T-helper 2 cell treated with Interferon-gamma antibody and Interleukin-4, amounts not matched to agents 100 ng/mL and 5 ng/mL, for 36 hours (primary cell): Measurements from ENCODE around the gene SND1. TPM values are rescaled to one million over a fixed set of nuclear protein-coding genes. Genes with fewer than 3 reads are reported as not detected.

Experiments used
- intact Hi-C: fragments of 100-400 bp; cut with micrococcal nuclease; formaldehyde crosslinking; loops from one replicate; pipeline ENCODE4 v1.15.1; 2023
- total RNA-seq: library from RNA; stranded (reverse); gene quantifications from 2 replicates; pipeline ENCODE4 v1.2.3, GENCODE V29; 2022

The SND1 gene
- total RNA-seq, 1 donor from 2014 or later = 275 TPM

DNA sequence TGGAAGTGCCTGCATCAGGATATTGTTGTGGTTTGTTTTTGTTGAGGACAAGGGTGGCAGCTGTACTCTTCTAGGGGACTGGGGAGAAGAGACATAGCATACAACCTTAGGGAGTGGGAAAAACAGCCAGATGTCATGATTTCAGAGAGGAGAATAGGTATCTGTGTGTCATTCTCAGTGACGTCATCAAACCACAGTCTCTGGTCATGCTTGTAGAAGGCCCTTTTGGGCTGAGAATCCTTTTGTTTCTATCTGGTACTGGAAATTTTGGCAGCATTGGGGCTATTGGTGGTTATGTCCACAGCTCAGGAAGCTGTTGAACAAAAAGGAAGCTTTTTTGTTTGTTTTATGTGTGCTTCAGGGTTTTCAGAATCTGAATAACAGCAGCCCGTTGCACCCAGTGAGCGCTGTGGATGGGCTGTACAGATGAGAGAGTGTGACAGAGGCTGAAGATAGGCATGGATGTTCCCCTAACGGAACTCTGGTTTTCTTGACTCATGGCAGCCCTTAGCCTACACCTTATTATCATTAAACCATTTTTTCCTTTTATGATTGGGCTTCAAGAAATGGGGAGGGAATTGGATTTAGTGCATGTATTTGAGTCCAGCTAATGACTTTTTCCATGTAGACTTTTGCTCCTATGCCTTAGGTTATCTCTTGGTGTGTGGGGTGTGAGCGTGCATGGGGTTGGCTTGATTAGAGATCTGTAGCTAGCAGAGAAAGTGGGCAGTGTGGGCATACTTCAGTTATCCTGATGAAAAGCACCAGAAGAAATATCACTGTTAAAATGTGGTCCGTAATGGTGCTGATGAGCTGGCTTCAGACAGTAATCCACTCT is 65.7 kb downstream of the SND1 start:
- intact Hi-C loops = no loop called here

DNA sequence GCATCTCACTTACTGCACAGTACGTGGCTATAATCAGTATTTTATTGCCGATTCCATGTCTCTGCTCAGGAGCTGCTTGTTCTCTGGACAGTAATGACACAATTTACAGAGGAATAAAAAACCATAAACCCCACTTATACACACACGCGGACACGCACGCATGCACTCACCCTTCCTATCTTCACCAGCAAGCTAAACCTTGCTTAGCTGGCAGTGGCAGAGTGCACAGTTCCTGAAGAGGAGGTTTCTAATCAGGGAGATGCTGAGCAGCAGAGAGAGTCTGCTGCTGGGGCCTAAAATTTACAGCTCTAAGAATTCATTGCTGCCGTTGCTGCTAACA is 66.3 kb downstream of the SND1 start:
- intact Hi-C loops = no loop called here

- intact Hi-C loops = no loop called here
Measured at GRCh38 chr7:127726476-127726875, 74.5 kb downstream of the SND1 start.

GRCh38 chr7:127730658-127731276 is 78.8 kb downstream of the SND1 start:
- intact Hi-C loops = no loop called here

- intact Hi-C loops = no loop called here
Measured at GRCh38 chr7:127731431-127732080, 79.6 kb downstream of the SND1 start.

DNA sequence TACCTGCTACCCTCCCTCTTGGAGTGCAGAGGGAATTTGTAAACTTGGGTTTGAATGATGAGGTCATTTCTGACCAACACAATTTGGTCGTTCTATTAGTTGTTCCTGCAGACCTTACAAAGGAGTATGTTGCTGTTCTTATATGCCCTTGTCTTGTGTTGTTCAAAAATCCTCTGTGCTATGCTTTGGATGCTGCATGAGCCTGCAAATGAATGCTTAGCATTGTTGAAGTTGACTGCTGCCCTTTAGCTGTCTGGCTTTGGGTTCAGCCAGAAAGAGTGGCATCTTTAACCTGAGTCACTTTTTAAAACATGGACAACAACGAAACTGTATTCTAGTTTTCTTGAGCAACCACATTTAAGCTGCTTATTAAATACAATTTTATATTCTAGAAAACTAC is 80.3 kb downstream of the SND1 start:
- intact Hi-C loops = no loop called here

DNA sequence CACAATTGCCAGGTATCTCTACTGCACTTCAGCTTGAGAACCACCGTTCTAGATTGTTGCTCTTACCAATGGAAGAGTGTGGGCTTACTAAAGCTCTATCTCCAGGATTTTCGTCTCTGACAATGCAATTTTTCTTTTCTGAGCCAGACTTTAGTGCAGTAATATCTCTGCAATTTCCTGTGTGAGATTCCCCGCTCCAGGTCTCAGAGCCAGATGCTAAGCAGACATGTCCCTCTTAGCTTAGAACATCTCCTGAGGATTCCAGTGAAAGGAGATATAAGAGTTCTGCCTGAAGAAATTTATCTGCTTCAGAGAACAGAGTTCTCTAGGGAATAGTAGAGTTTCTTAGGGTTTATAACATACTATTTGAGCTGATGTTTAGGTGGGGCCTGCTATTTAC is 82.0 kb downstream of the SND1 start:
- intact Hi-C loops = no loop called here

- intact Hi-C loops = no loop called here
Measured at GRCh38 chr7:127736511-127736910, 84.5 kb downstream of the SND1 start.

DNA sequence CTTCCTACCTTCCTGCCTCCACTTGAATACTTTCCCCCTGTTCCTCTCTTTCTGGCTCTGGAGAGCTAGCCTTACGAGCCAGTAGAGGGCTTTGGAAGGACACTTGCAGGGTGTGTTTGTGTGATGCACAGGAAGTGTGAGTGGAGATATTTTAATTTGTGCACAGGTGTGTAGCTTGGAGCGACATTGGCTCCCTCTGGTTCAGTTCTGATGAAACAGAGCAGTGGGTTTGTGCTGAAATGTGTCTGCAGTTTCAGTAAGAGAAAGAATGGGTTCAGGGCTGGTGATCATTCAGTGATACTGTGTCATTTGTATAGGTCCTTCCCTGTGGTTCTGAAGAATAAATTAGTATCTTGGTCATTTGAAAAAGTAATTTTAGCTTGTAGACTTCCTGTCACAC is 86.9 kb downstream of the SND1 start:
- intact Hi-C loops = no loop called here

- intact Hi-C loops = no loop called here
Measured at GRCh38 chr7:127741764-127742375, 89.9 kb downstream of the SND1 start.

- intact Hi-C loops = no loop called here
Measured at GRCh38 chr7:127745445-127745844, 93.5 kb downstream of the SND1 start.

- intact Hi-C loops = no loop called here
Measured at GRCh38 chr7:127751062-127751461, 99.1 kb downstream of the SND1 start.

- intact Hi-C loops = no loop called here
Measured at GRCh38 chr7:127751490-127752448, 99.8 kb downstream of the SND1 start.

DNA sequence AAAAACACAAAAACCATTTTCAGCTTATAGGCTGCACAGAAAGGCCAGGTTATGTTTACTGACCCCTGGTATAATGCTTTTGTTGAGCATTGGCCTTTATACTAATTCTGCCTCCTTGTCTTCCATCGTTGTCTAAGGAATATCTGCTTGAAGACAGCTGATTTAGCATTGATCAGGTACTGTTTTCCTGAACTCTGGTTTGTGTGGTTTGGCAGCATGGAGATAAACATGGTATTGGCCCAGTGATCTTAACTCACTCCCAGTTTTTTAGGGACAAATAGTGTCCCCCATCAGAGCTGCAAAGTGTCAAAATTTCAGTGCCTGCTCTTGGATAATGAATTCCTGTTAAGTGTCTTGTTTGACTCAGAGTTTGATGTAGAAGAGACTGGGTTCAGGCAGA is 100.8 kb downstream of the SND1 start:
- intact Hi-C loops = no loop called here

- intact Hi-C loops = no loop called here
Measured at GRCh38 chr7:127754457-127754856, 102.5 kb downstream of the SND1 start.

- intact Hi-C loops = no loop called here
Measured at GRCh38 chr7:127755521-127755920, 103.5 kb downstream of the SND1 start.

- intact Hi-C loops = no loop called here
Measured at GRCh38 chr7:127755965-127756364, 104.0 kb downstream of the SND1 start.

DNA sequence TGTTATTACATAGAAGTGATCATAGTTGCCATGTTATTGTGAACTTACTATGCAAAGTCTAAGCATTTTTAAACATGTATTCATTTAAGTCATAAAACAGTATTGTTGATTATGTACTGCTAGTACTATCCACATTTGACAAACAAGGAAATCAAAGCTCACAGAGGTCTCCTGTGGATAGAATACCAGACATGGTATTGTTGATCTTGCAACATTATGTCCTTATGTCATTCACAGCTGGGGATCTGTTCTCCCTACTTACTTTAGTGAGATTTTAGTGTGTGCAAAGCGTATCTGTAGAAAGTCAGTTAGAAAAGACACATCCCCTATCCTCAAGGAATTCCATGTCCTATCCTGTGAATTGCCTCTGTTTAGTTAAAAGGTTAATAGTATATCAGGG is 106.1 kb downstream of the SND1 start:
- intact Hi-C loops = no loop called here

DNA sequence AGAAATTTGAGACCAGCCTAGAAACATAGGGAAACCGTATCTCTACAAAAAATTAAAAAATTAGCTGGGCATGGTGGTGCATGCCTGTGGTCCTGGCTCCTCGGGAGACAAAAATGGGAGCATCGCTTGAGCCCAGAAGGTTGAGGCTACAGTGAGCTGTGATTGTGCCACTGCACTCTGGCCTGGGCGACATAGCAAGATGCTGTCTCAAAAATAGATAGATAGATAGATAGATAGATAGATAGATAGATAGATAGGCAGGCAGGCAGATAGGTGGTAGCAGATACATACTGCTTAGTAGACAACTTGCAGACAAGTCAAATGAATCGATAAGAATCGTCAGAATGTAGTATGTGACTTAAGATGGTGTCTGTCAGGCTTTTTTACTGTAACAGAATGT is 106.9 kb downstream of the SND1 start:
- intact Hi-C loops = no loop called here

DNA sequence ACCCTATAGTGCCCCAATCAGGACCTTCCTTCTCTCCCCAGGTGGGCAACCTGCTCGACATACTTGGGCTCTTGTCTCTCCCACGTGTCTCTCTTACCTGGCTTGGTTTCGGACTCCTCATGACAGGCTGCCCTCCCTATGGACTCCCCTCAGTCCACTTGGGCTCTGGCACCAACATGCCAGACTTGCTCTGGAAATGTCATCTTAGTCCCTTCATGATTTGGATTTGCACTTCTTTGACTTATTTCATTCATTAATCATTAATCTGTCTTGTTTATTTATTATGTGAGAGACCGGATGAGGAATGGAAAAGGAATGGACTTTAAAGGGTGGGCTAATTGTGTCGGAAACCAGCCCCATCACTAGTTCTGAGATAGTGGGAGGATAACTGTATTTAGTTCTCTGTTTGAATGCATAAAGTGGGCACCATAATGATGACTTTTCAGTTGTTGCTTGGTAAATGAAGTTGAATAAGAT is 108.0 kb downstream of the SND1 start:
- intact Hi-C loops = no loop called here
